Activated gamma-delta T cell treated with Interleukin-2 at 50 U/mL for 16 hours (primary cell): ENCODE results near the gene CSMD2.

Experiments used
- DNase-seq: peaks from one replicate; pipeline ENCODE4 v3.0.0-alpha.2; 2020

CSMD2 gene

GRCh38 chr1:34153246-34153645 lies 11.8 kb downstream of the CSMD2 start:
- no peak for DNase-seq

- DNase-seq: no peak
Measured at GRCh38 chr1:34149501-34149900, 15.5 kb downstream of the CSMD2 start.

GRCh38 chr1:34147301-34147700 lies 17.7 kb downstream of the CSMD2 start:
- DNase-seq: no peak

- no peak for DNase-seq
Measured at GRCh38 chr1:34144766-34145165, 20.3 kb downstream of the CSMD2 start.

- no peak for DNase-seq
Measured at GRCh38 chr1:34143975-34144374, 21.1 kb downstream of the CSMD2 start.

- no peak for DNase-seq
Measured at GRCh38 chr1:34140011-34140676, 24.9 kb downstream of the CSMD2 start.

GRCh38 chr1:34137411-34137810 lies 27.6 kb downstream of the CSMD2 start:
- DNase-seq: no peak

- DNase-seq: no peak
Measured at GRCh38 chr1:34132161-34132420, 32.9 kb downstream of the CSMD2 start.

GRCh38 chr1:34131396-34132160 lies 33.5 kb downstream of the CSMD2 start:
- no peak for DNase-seq

GRCh38 chr1:34130306-34130705 lies 34.7 kb downstream of the CSMD2 start:
- DNase-seq: no peak

GRCh38 chr1:34129630-34130029 lies 35.4 kb downstream of the CSMD2 start:
- DNase-seq: no peak

GRCh38 chr1:34128186-34128889 lies 36.7 kb downstream of the CSMD2 start:
- DNase-seq: no peak

- DNase-seq: no peak
Measured at GRCh38 chr1:34127006-34128000, 37.7 kb downstream of the CSMD2 start.

GRCh38 chr1:34126486-34126885 lies 38.5 kb downstream of the CSMD2 start:
- no peak for DNase-seq

GRCh38 chr1:34125721-34126380 lies 39.2 kb downstream of the CSMD2 start:
- no peak for DNase-seq

GRCh38 chr1:34122080-34122932 lies 42.7 kb downstream of the CSMD2 start:
- DNase-seq: no peak

- no peak for DNase-seq
Measured at GRCh38 chr1:34115233-34115632, 49.8 kb downstream of the CSMD2 start.

GRCh38 chr1:34113887-34114286 lies 51.1 kb downstream of the CSMD2 start:
- DNase-seq: no peak

GRCh38 chr1:34113362-34113761 lies 51.7 kb downstream of the CSMD2 start:
- DNase-seq: no peak

- no peak for DNase-seq
Measured at GRCh38 chr1:34108711-34109110, 56.3 kb downstream of the CSMD2 start.

GRCh38 chr1:34108269-34108668 lies 56.8 kb downstream of the CSMD2 start:
- no peak for DNase-seq
